Measurements from ENCODE around the gene IMMP2L.
"Not testable (repeated sequence)": the region's sequence is repeated elsewhere in the genome, so short reads cannot be mapped to it uniquely, and the experiment has no call there.

The IMMP2L gene

GRCh38 chr7:111450705-111451104, 111.6 kb downstream of the IMMP2L start:
- DNase-seq: not testable (repeated sequence)

- DNase-seq: not testable (repeated sequence)
Measured at GRCh38 chr7:111447502-111447901, 114.8 kb downstream of the IMMP2L start.

- DNase-seq: no peak
Measured at GRCh38 chr7:111439977-111440376, 122.3 kb downstream of the IMMP2L start.

- no peak for DNase-seq
Measured at GRCh38 chr7:111438369-111439289, 123.7 kb downstream of the IMMP2L start.

- DNase-seq: no peak
Measured at GRCh38 chr7:111437736-111438135, 124.6 kb downstream of the IMMP2L start.

- no peak for DNase-seq
Measured at GRCh38 chr7:111436608-111437007, 125.7 kb downstream of the IMMP2L start.

DNA sequence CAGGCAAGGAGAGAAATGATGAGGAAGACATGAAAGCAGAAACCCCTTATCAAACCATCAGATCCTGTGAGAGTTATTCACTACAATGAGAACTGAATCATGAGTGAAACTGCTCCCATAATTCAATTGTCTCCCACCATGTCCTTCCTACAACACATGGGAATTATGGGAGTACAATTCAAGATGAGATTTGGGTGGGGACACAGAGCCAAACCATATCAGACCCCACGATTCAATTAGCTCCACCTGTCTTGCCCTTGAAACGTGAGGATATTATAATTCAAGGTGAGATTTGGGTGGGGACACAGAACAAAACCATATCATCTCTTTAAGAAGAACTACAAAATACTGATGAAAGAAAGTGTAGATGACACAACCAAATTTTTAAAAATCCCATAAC, 128.9 kb downstream of the IMMP2L start:
- DNase-seq: no peak

GRCh38 chr7:111429781-111430180, 132.5 kb downstream of the IMMP2L start:
- DNase-seq: no peak

DNA sequence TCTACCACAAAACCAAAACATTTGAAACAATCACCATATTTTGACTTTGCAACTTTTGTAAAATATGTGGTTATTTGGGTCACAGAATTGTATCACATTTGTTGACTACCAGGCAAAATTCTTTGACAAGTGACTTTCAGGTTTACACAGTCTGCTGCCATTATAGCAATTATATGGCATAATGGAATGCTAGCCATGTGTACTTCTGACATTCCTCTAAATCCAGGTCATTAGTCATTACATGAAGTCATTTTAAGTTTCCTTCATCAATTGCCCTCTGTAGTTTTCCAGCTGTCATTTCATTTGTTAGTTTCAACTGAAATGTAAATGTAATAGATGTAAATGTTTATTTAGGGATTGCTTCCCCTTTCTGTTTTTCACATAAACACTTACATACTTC, 137.5 kb downstream of the IMMP2L start:
- no peak for DNase-seq

- DNase-seq: no peak
Measured at GRCh38 chr7:111414374-111414773, 147.9 kb downstream of the IMMP2L start.

- no peak for DNase-seq
Measured at GRCh38 chr7:111413739-111414138, 148.6 kb downstream of the IMMP2L start.

- DNase-seq: no peak
Measured at GRCh38 chr7:111410899-111411298, 151.4 kb downstream of the IMMP2L start.

- no peak for DNase-seq
Measured at GRCh38 chr7:111409714-111410422, 152.4 kb downstream of the IMMP2L start.

DNA sequence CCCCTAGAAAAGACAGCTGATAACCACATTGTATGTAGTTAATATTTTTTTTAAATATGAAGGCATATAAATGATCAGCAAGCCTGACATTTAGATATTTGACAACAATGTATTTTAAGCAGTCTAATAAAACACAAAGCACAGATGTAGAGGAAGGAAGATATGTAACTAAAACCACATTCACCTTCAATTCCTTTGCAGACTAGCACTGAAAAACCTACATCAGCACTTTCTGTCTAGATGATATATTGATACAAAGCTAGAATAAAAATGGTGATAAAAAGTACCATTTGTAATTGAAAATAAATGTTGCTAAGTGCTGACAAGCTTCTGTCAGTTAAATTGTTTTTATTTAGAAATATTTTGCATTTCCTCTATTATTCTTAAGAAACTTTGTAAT, 153.6 kb downstream of the IMMP2L start:
- DNase-seq: no peak

- no peak for DNase-seq
Measured at GRCh38 chr7:111407258-111407657, 155.0 kb downstream of the IMMP2L start.

DNA sequence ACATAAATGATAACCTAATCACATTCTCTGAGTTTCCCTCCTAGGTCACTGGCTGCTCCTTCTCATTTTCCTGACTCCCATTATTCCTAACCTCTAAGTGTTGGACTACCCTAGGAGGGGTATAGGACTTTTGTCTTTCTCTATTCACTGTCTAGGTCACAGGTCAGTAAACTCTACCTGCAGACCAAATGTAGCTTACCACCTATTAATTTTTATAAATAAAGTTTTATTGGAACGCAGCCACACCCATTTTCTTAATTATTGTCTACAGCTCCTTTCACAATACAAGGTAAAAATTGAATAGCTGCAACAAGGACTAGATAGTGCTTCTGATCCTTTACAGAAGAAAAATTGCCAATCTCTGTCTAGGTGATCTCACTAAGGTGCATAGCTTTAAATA, 156.7 kb downstream of the IMMP2L start:
- no peak for DNase-seq

DNA sequence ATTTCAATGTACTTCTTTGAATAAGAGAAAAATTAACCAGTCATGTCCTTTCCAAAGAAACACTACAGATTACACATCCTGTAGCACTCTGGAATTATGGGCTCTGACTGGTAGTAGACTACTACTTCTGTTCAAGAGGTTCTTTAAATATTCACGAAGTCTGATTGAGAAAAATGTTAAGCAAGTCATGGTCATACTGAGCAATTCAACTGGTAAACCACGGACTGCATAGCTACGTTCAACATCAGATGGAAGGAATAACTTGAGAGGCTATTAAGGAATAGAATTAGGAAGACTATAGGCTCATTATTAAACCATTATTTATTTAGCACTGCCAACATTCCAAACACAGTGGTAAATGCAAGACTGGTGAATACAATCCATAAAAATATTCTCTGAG, 160.8 kb downstream of the IMMP2L start:
- DNase-seq: no peak

GRCh38 chr7:111400088-111400487, 162.2 kb downstream of the IMMP2L start:
- DNase-seq: no peak

DNA sequence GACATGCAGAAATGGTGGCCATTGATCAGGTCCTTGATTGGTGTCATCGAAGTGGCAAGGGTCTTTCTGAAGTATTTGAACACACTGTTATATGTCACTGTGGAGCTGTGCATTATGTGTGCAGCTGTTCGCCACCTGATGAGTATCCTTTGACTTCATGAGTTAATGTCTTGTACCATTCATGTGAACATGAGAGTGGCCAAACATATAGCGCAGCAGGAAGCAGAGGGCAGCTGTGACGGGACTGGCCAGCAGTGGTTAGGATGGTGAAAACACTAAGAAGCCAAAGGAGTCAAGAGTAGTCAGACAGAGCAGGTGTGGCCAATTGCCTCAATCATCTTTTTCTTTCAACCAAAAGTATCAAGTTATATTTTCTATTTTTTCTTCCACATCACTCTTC, 167.4 kb downstream of the IMMP2L start:
- DNase-seq: no peak

GRCh38 chr7:111393011-111393754, 169.1 kb downstream of the IMMP2L start:
- DNase-seq: no peak

DNA sequence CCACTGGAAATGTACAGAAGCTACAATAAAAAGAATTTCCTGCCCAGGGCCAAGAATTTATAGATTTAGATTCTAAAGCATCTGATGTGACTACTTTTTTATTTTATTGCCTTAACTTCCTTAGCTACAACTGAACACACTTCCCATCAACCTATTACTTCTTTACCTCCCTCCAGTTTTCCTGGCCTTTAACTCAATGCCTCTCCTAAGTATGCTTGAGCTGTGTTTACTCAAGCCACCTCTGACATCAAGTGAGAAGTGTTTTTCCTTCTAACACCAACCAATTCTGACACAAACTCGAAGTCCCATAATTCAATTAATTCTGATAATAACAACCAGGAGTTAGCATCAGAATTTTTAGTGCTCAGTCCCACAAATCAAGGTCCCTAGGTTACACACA, 170.0 kb downstream of the IMMP2L start:
- no peak for DNase-seq

DNA sequence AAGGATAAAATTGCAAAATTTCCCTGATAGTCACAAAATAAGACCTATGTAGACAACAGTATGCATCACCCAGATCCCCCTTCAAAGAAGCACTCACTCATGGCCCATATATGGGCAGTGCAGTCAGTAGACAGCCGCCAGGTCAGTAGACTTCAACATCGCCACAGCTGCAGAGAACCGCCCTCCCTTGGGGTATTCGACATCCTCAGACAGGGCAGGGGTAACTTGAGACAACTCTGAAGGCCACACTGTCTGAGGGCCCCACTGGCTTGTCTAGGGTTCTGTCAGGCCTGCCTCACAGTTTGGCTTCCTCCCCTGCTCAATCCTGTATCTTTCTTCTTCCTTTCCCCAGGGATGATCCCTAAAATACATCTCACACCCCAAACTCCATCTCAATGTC, 172.3 kb downstream of the IMMP2L start:
- DNase-seq: no peak

GRCh38 chr7:111388912-111389311, 173.4 kb downstream of the IMMP2L start:
- DNase-seq: no peak

GRCh38 chr7:111388016-111388415, 174.3 kb downstream of the IMMP2L start:
- no peak for DNase-seq
